ENCODE measurements around the gene GARIN5A. TPM values are rescaled to one million over a fixed set of nuclear protein-coding genes. Genes with fewer than 3 reads are reported as not detected.
"Not testable (repeated sequence)": the region's sequence is repeated elsewhere in the genome, so short reads cannot be mapped to it uniquely, and the experiment has no call there.

The GARIN5A gene
- total RNA-seq, 1 donor from 2014 or later = 1.1 TPM

DNA sequence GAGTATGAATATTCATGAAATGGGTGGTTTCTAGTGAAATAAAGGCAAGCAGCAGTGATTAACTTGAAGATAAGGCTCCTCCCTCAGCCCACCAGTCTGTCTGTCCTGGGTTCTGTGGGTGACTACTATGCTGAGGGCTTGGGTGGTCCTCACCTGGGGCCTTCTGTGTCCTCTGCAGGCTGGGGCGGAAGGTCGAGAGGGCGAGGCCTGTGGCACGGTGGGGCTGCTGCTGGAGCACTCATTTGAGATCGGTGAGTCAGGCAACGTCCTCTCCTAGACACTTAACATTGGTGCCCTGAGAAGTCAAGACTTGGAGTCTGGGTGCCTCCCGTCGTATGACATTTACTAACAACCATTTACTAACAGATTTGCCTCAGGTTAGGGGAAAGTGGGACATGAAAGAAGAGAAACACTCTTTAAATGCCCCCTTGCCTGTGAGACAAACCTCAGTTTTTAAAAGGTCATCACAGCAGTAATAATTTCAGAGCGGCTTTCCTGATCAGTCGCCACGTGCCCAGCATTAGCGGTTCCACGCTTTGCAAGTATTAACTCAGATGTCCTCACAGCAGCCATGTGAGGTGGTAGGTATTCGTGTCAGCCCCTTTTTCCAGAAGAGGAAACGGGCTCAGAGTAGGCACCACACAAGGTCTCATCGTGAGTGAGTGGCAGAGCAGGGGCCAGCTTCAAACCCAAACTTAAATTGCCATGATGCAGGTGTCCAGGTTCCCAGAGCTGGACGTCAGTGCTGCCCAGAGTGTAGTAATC lies 1.3 kb upstream of the GARIN5A start:
- Mint-ChIP-seq H3K4me1 (peaks cover 14% of the 10 kb centered on the region), H3K4me3 (peak overlapping the region; percentile 97), H3K9me3 (peaks cover 3% of the 10 kb centered on the region), H3K27ac (ENCODE audit: unreplicated experiment) (no peak overlapping the region), H3K27me3 (ENCODE audit: low read depth) (peaks cover 8% of the 10 kb centered on the region), H3K36me3 (ENCODE audit: low read depth) (peaks cover 25% of the 10 kb centered on the region)
- no peak for DNase-seq (ENCODE audit: low read depth, low spot score)
- TF ChIP-seq, protein P1, sequence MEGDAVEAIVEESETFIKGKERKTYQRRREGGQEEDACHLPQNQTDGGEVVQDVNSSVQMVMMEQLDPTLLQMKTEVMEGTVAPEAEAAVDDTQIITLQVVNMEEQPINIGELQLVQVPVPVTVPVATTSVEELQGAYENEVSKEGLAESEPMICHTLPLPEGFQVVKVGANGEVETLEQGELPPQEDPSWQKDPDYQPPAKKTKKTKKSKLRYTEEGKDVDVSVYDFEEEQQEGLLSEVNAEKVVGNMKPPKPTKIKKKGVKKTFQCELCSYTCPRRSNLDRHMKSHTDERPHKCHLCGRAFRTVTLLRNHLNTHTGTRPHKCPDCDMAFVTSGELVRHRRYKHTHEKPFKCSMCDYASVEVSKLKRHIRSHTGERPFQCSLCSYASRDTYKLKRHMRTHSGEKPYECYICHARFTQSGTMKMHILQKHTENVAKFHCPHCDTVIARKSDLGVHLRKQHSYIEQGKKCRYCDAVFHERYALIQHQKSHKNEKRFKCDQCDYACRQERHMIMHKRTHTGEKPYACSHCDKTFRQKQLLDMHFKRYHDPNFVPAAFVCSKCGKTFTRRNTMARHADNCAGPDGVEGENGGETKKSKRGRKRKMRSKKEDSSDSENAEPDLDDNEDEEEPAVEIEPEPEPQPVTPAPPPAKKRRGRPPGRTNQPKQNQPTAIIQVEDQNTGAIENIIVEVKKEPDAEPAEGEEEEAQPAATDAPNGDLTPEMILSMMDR (conservative IDR thresholded peaks at IDR 0.05) = no peak

DNA sequence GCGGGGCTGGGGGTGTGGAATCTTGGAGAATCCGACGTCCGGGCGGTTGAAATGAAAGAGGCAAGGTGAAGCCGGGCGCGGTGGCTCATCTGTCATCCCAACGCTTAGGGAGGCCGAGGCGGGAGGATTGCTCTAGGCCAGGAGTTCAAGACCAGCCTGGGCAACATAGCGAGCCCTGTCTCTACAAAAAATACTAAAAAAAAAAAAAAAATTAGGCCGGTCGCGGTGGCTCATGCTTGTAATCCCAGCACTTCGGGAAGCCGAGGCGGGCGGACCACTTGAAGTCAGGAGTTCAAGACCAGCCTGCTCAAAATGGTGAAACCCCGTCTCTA lies 225 bp upstream of the GARIN5A start:
- Mint-ChIP-seq H3K4me3 (peak overlapping the region; percentile 97), H3K36me3 (ENCODE audit: low read depth) (peaks cover 25% of the 10 kb centered on the region), H3K27ac (ENCODE audit: unreplicated experiment) (peak overlapping the region; percentile 98), H3K4me1 (peaks cover 14% of the 10 kb centered on the region), H3K9me3 (peaks cover 3% of the 10 kb centered on the region), H3K27me3 (ENCODE audit: low read depth) (peaks cover 8% of the 10 kb centered on the region)
- TF ChIP-seq, protein P1 (conservative IDR thresholded peaks at IDR 0.05) = no peak
- DNase-seq (ENCODE audit: low read depth, low spot score) = no peak

DNA sequence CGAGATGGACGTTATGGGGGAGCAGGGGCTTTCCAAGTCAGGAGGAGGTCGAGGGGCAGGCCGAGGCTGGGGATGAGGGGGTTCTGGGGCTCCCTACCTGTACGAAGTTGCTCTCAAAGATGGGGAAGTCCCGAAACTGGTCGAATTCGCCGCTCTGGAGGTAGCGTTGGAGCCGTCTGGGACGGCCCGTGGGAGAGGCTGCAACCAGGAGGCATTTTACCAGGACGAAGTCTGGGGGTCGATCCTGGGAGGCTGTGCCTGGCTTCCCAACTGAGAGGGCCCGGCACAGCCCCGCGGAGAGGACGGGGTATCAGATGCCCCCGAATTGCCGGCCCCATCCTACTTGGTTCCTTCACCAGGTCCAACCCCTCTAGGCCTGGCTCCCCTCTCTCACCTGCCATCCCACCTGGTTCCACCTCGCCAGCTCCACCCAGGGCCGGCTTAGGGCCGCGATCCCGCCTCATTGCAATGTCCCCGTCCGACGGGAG lies 868 bp downstream of the GARIN5A start:
- TF ChIP-seq, protein P1 (conservative IDR thresholded peaks at IDR 0.05) = no peak
- Mint-ChIP-seq H3K9me3 (peaks cover 3% of the 10 kb centered on the region), H3K4me3 (peak overlapping the region; percentile 97), H3K4me1 (peaks cover 14% of the 10 kb centered on the region), H3K27me3 (ENCODE audit: low read depth) (peaks cover 8% of the 10 kb centered on the region), H3K36me3 (ENCODE audit: low read depth) (peaks cover 22% of the 10 kb centered on the region), H3K27ac (ENCODE audit: unreplicated experiment) (peak overlapping the region; percentile 27)
- DNase-seq (ENCODE audit: low read depth, low spot score) = no peak

DNA sequence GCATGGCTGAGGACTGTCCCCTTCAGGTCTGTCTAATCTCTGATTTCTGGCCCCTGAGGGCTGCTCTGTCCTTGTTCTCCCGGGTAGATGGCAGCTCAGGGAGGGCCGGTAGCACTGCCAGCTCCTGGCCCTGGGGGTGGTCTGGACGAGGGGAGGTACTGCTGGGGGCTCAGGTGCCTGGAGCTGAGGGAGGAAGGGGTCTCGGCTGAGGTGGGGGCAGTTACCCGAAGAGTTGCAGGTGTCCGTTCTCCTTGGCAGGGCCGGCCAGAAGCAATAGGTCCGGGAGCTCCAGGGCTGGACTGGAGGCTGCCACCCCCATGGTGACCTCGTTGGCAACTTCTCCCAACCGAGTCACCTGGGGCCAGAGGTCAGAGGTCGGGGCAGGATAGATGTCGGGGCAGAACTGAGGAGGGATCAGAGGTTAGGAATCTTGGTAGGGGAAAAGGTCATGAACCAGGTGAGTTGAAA lies 1.5 kb downstream of the GARIN5A start:
- Mint-ChIP-seq H3K27ac (ENCODE audit: unreplicated experiment) (no peak overlapping the region), H3K4me1 (peaks cover 14% of the 10 kb centered on the region), H3K9me3 (peaks cover 3% of the 10 kb centered on the region), H3K36me3 (ENCODE audit: low read depth) (peaks cover 22% of the 10 kb centered on the region), H3K27me3 (ENCODE audit: low read depth) (peaks cover 8% of the 10 kb centered on the region), H3K4me3 (peak overlapping the region; percentile 79)
- TF ChIP-seq, protein P1 (conservative IDR thresholded peaks at IDR 0.05) = no peak
- no peak for DNase-seq (ENCODE audit: low read depth, low spot score)

DNA sequence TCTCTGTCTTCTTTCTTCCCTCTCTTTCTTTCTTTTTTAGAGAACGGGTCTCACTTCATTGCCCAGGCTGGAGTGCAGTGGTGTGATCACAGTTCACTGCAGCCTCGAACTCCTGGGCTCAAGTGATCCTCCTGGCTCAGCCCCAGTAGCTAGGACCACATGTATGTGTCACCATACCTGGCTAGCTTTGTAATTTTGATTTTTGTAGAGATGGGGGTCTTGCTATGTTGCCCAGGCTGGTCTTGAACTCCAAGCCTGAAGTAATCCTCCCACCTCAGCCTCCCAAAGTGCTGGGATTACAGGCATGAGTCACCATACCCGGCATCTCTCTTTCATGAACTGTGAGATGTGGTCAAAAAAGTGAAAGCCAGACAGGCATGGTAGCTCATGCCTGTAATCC lies 3.3 kb downstream of the GARIN5A start:
- not testable (repeated sequence) for H3K9me3 Mint-ChIP-seq

DNA sequence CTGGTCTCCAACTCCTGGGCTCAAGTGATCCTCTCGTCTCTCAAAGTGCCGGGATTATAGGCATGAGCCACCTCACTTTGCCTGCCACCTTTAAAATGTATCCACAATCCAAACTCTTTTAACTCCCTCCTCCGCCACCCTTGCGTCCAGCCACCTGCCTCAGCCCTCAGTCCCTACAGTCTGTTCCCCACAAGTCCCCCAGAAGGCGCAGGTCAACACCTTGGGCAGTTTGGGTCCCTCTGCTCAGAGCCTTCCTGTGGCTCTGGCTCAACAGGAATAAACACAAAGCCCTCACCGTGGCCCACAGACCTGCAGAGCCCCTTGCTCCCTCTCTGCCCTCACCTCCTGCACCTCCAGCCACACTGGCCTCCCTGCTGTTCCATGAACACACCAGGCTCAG lies 7.8 kb downstream of the GARIN5A start:
- Mint-ChIP-seq H3K9me3 (no peaks in the 10 kb centered on the region), H3K4me1 (peaks cover 20% of the 10 kb centered on the region), H3K4me3 (no peak overlapping the region), H3K27ac (ENCODE audit: unreplicated experiment) (peak overlapping the region; percentile 89), H3K36me3 (ENCODE audit: low read depth) (no peaks in the 10 kb centered on the region), H3K27me3 (ENCODE audit: low read depth) (no peaks in the 10 kb centered on the region)
- no peak for DNase-seq (ENCODE audit: low read depth, low spot score)
- TF ChIP-seq, protein P1 (conservative IDR thresholded peaks at IDR 0.05) = no peak

More for the DNA sequence above, 3.3 kb downstream of the GARIN5A start:
- DNase-seq (ENCODE audit: low read depth, low spot score); H3K4me3 Mint-ChIP-seq; H3K27me3 Mint-ChIP-seq (ENCODE audit: low read depth); H3K27ac Mint-ChIP-seq (ENCODE audit: unreplicated experiment): not testable (repeated sequence)
- Mint-ChIP-seq H3K4me1 (peaks cover 17% of the 10 kb centered on the region), H3K36me3 (ENCODE audit: low read depth) (peaks cover 15% of the 10 kb centered on the region)
